Measurements from ENCODE around the gene FN1.

GRCh38 chr2:215434447-215435279 is 1.2 kb downstream of the FN1 start:
- no peak for TF ChIP-seq CTCF (conservative IDR thresholded peaks at IDR 0.05)
- no peak for TF ChIP-seq ZFX (IDR thresholded peaks at IDR 0.05)

Measured in C4-2B (cell line).